NOMO-1 (cell line): Measurements from ENCODE around the gene RAB36.

Experiments used
- DNase-seq, 2 experiments: peaks; one replicate each; lab custom pipeline; 2025; ENCODE audit not compliant: unreplicated experiment in 2 of 2; lab: John Stamatoyannopoulos, UW

RAB36 gene

GRCh38 chr22:23108249-23109078 lies 36.8 kb upstream of the RAB36 start:
- no peak for DNase-seq

GRCh38 chr22:23109079-23109347 lies 36.3 kb upstream of the RAB36 start:
- no peak for DNase-seq

- no peak for DNase-seq
Measured at GRCh38 chr22:23109441-23109978, 35.8 kb upstream of the RAB36 start.

GRCh38 chr22:23110190-23110921 lies 34.9 kb upstream of the RAB36 start:
- DNase-seq = no peak

- DNase-seq = no peak
Measured at GRCh38 chr22:23110922-23111527, 34.3 kb upstream of the RAB36 start.

GRCh38 chr22:23112472-23113012 lies 32.7 kb upstream of the RAB36 start:
- no peak for DNase-seq

GRCh38 chr22:23113067-23113846 lies 32.0 kb upstream of the RAB36 start:
- DNase-seq = no peak

- no peak for DNase-seq
Measured at GRCh38 chr22:23113847-23114720, 31.2 kb upstream of the RAB36 start.

GRCh38 chr22:23114721-23115020 lies 30.6 kb upstream of the RAB36 start:
- DNase-seq = no peak

GRCh38 chr22:23115369-23115768 lies 29.9 kb upstream of the RAB36 start:
- no peak for DNase-seq

GRCh38 chr22:23115825-23116494 lies 29.3 kb upstream of the RAB36 start:
- no peak for DNase-seq

- DNase-seq = no peak
Measured at GRCh38 chr22:23116506-23117263, 28.6 kb upstream of the RAB36 start.

GRCh38 chr22:23117275-23117674 lies 28.0 kb upstream of the RAB36 start:
- no peak for DNase-seq

- no peak for DNase-seq
Measured at GRCh38 chr22:23117891-23118646, 27.2 kb upstream of the RAB36 start.

GRCh38 chr22:23118647-23119493 lies 26.4 kb upstream of the RAB36 start:
- no peak for DNase-seq

- DNase-seq = no peak
Measured at GRCh38 chr22:23119494-23120414, 25.5 kb upstream of the RAB36 start.
